CD4-positive, alpha-beta T cell treated with Interferon alpha-2 for 1 hour (primary cell): ENCODE results near the gene MAPK10.
"Not testable (repeated sequence)": the region's sequence is repeated elsewhere in the genome, so short reads cannot be mapped to it uniquely, and the experiment has no call there.

Source experiments
- DNase-seq, 2 donors: peaks; one replicate each; pipeline ENCODE4 v3.0.0-alpha.2; 2020 to 2022

Gene MAPK10

DNA sequence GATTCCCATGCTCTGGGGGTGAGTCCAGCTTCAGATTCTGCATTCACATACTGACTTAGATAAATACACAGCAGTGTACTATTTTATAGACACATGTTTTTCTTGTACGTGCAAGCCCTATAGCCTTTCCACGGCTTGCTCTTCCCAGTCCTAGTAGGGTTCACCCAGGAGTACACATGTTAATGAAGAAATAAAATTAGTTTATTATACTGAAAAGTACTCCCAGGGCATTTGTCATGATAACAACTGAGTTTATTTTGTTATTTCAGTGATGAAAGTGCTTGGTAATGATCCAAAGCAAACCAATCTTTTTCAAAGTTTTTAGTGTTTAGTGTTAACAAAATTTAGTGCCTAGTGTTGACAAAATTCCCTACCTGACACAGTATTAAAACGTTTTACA, 21.3 kb downstream of the MAPK10 start:
- DNase-seq, result no peak

DNA sequence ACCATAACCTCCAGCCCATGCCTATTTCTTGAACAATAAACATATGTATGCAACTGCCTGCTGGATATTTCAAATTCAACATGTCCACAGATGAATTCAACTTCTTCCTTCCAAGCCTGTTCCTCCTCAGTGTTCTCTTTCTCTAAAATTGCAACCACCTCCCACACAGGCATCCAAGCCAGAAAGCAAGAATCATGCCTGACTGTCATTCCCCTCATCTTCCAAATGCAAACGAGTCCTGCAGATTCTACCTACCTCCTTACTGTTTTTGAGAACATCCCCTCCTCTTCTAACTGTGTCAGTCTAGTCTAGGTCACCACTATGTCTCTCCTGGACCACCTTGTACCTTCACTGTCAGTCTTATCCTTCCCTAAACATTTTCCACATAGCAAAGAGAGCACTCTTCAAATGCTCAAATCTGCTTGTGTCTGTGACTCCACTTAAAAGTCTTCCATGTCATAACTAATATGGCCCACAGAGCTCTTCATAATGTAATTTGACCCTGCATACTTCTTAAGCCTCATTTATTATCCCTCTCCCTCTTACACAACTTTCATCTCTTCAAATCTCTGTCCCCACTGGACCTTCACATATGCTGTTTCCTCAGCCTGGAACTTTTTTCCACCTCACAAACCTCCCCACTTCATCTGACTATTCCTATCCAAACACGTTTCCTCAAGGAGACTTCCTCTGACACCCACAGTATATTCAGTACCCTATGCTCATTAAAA, 25.7 kb downstream of the MAPK10 start:
- DNase-seq, result no peak

DNA sequence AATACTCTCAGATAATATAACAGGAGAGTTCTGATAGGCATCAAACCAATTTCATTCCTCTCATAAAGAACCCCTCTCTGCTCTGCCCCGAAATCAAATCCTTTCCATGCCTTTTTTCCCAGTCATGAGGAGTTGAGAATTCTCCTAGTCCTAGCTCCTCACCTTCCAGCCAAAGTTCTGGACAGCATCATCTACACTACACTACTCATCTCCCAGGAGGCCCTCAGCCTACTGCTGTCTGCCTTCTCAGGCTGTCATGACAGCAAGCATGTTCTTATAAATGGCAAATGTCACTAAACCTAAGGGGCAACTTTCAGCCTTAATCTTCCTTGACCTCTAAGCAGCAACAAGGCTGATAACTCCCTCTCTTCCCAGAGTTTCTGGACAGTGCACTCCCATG, 26.6 kb downstream of the MAPK10 start:
- DNase-seq, result no peak

DNA sequence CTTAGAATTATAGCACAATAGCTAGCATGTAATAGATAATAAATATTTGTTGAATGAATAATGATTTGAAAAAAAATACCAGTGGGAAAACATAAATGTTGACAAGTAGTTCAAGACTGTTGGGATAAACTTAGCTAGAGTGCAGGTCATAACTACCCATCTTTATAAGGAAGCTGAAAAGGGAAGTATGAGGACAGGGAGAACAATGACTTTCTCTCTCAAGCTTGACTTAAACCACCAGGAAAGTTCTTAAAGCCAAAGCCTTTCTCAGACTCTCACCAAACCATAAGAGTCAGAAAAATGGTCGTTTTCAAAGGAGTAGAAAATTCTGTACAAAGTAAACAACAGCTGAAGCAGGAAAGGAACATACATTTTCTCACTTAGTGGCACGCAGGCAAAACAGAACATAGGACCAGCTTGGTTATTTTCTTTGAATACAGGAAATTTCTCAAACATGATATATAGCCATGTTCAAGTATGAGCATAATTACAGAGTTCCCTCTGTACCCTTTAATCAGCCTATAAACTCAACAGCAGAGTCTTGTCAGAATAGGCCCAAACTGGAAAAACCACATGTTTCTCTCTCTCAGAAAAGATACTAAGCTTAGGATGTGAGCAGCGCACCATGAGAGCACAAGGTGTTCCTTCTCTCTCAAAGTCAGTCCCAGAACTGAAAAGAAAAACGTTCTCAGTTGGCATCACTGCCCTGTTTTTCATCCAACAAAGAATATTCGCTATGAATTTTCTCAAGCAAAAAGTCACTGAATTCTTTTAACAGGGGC, 28.7 kb downstream of the MAPK10 start:
- DNase-seq, result no peak

DNA sequence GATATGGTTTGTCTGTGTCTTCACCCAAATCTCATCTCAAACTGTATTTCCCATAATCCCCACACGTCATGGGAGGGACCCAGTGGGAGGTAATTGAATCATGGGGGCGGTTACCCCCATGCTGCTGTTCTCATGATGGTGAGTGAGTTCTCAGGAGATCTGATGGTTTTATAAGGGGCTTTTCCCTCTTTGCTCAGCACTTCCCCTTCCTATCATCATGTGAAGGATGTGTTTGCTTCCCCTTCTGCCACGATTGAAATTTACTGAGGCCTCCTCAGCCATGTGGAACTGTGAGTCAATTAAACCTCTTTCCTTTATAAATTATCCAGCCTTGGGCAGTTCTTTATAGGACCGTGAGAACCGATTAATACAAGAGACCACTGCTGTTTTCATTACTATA, 29.4 kb downstream of the MAPK10 start:
- DNase-seq, result not testable (repeated sequence)

DNA sequence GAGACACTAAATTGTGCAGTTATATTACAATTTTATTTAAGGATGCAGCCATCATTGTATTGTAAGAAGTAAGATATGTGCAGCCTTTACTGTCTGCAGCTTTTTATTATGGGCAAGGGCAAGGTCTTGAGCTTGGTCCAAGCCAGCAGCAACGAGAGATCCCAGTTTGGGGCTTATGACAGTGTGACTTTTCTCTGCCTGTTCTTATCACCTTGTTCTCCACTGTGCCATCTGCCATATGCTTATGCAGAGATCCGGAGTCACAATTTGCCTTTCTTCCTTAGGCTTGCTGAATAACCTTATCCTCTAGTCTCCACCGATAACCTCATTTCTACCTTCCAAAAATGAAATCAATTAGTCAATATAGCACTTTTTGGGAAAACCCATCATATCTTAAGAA, 30.4 kb downstream of the MAPK10 start:
- no peak for DNase-seq

DNA sequence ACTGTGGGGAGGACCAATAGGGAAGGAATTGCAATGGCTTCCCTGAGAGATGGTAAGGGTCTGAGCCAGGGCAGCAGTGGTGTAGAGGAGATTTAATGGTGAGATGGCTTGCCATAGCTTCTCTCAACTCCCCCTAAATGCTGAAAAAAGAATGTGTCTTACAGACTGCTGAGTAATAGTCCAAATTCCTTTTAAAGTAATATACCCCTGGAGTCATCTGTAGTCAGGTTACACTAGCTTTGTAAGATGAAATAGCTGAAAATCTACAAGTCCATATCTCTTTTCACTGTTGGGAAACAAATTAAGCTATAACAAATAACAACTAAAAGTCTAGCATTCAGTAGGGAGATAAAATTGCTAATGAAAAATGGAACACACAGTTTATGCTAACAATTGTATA, 33.5 kb downstream of the MAPK10 start:
- no peak for DNase-seq

DNA sequence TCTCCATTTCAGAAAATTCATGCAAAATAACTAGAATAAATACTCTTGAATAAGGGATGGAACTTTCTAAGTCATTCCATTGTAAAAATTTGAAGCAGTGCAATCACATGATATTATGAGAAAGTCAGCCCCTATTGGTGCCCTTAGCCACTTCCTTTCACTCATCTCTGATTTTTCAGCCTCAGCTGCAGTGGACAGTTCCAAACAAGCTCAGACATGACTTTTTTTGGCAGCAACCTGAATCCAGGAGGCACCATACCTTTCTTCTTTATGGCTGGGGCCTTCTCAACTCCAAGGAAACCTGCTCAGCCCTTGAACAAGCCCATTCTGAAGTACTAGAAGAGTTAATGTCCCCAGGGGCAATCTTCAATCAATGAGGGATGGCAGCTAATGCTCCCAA, 40.5 kb downstream of the MAPK10 start:
- no peak for DNase-seq

DNA sequence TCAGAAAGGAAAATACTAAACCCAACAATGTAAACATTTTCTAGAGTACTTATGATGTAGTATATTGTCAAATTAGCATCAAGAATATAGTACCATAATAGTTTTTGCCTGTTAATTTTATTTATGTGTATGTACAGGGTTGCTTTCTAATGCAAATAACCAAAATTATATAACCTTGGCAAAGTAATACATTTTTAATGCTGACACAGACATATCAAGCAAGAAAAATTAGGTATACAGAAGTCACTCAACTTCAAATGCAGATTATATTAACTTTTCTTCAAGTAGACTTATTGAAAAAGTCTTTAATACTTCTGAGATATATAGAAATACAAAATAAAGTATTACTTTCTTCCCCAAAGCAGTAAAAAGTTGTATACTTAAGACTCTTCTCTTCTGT, 44.3 kb downstream of the MAPK10 start:
- no peak for DNase-seq

DNA sequence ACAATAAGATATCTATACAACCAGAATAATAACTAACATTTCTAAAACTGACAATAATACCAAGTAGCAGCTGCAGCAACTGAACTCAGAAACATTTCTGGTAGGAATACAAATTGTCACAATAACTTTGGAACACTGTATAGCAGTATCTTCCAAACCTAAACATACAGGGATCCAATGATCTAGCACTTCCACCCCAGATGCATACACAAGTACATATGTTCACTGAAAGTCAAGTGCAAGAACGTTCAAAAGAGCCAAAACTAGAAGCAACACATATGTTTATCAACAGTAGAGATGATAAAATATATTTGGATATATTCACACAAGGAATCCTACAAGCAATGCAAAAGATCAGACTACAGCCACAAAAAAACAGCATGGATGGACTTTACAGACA, 46.2 kb downstream of the MAPK10 start:
- DNase-seq, result no peak

DNA sequence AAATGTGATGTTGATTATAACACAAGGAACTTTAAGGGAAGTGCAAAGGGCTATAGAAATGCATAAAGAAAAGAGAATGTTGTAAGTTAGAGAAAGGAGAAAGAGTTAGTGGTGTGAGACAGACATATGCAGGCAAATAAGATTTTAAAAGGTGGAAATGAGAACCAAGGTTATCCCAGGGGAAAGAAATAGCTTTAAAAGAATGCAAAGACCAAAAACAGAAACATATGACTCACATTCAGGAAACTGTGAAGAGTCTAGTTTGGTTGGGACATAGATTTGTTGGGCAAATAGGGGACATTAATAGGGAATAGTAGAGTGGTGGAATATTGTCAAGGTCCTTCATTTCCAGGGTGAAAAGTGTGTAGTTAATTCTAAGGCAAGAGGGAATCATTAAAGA, 52.4 kb downstream of the MAPK10 start:
- no peak for DNase-seq

DNA sequence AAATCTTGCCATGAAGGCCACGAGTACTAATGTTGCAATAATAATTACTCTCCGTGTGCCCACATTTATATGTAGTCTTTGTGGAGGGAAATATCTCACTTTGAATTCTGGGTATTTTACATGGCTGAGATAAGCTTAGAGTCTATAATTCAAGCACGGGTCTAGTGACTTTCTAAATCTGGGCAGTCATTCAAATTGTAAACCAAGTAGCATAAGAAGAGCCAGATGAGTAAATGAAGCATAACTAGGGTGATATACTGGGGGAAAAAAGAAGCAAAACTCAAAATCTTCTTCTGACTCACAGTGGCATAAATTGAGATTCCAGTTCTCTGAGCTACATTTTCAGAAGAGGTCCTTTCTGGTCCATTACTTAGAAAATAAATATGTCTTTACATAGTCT, 53.0 kb downstream of the MAPK10 start:
- DNase-seq, result no peak

DNA sequence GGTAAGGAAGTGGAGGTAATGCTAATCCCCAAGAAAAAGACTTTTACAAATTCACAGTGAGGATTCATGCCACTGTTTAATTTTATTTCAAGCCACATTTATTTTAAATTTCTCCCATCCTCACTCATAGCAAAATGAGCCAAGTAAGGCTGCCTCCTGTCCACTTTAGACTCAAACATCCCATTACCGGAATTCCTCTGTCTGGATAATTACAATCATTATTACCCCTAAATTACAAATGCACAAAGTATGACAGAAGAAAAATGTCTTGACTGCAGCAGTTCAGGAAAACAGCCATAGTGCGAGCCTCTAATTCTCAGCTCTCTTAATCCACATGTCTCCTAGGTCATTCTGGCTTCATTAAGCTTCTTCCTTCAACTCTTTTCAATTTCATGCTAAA, 57.0 kb downstream of the MAPK10 start:
- no peak for DNase-seq

DNA sequence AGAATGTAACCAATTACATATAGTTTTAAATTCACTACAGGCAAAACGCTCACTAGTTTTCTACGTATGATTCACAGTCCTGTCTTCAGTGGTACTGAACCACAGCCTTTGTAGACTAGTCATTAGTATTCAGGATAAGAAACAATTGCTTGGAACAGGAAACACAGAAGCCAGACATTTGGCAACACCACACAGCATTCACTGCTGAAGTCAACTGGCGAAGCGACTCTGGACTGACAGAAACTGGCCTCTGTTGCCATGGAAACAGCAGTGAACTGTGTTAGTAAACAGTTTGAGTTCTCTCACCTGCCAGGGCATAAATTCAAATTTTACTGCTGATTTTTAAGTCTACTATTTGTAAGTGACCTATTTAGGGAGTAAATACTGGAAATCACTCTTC, 57.6 kb downstream of the MAPK10 start:
- no peak for DNase-seq

DNA sequence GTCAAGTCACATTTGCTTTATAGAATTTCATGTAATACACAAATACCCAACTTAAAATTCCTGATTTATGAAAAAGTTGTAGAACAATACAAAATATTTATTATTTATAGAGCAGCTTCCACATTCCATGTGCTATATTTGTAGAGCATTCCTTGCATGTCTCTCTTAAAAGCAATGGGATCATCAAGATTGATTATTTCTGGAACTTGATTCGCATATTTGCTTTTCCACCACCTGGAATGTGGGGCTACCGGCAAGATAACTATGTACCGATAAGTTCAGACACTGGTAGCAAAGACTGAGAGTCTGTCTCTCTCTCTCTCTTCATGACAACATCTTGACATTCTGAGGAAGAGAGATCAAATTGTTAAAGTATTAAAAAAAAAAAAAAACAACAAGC, 59.3 kb downstream of the MAPK10 start:
- no peak for DNase-seq

DNA sequence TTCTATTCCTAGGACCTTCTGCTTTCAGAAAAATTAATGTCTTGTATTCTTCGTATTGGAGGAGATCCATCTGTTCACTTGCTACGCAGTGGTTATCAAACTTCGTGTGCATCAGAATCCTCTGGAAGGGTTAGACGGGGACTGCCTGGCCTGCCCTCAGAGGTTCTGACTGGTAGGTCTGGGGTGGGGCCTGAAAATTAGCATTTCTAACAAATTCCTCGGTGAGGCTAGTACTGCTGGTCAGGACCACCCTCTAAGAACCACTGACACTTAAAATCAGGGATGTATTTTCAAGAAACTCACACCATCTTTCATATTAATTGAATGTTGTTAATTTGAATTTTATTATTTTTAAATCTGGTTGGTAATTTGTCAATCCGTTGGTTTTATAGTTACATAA, 63.0 kb downstream of the MAPK10 start:
- no peak for DNase-seq

DNA sequence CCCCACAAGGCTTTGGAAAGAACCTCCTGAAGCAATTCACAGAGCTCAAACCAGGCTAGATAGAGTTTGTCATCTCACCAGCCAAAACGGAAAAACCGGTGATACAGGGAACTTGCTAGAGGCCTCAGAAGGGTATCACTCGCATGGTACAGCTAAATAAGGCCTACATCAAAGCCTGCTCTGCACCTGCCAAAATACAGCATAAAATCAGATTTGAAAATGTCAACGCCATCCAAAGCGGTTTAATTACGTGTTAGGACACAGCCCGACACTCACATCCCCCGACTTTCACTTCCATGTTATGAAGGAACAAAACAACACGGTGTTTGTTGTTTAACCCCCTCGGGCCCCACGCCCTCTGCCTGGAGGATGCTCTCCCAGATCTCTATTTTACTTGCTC, 65.0 kb downstream of the MAPK10 start:
- no peak for DNase-seq

DNA sequence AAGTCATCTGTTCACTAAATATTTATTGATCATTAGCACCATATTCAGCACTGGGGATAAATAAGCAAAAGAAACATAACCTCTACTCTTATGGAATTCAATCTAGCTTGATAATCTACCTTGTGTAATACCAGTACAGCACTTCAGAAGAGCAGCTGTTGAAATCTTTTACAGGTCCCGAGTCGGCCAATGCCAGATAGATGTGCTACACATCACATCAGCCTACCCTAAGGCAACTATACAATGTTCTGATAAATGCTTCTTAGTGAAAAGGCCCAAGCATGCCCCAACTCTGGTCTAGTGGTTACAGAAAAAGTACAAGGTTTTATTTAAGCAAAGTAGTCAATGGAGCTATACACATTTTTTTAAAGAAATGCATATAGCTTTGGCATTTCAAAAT, 68.7 kb downstream of the MAPK10 start:
- no peak for DNase-seq

DNA sequence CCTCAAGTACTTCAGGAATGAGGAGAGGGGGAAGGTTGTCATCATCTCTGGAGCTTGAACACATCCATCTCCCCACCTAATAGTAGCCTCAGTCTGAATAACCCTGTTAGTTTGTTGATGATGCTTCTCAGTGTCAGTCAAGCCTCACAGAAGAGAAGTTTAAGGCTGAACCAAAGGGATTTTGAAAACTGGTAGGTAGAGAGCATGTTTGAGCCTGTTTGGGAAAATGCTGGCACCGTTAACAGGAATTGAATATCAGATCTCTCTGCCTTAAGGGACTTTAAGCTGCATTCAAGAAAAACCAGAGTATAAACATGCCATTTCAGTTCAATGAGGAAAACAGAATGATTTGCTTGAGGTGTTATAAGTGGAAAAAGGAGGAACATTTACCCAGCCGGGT, 73.1 kb downstream of the MAPK10 start:
- no peak for DNase-seq

DNA sequence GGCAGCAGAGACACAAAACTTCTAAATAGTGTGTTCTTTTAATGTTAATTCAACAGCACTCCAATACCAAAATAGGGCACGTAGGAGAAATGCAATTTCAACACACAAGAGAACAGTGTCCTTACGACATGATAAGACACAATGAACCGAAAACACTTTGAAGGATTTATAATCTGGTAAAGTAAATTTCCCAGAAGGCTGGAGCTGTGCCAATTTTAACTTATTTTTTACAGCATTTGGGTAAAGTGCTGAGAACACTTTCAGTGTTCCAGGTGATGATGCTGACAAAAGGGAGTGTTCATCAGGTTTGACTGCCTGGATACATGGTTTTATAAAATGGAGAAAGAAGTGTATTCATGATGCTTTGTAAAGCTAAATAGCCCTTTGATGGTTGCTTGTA, 76.5 kb downstream of the MAPK10 start:
- no peak for DNase-seq

DNA sequence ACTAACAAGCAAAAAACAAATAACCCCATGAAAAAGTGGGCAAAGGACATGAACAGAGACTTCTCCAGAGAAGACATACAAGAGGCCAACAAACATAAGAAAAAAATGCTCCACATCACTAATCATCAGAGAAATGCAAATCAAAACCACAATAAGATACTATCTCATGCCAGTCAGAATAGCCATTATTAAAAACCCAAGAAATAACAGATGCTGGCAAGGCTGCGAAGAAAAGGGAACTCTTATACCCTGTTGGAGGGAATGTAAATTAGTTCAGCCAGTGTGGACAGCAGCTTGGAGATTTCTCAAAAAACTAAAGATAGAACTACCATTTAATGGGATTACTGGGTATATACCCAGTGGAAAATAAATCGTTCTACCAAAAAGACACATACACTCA, 79.6 kb downstream of the MAPK10 start:
- no peak for DNase-seq

DNA sequence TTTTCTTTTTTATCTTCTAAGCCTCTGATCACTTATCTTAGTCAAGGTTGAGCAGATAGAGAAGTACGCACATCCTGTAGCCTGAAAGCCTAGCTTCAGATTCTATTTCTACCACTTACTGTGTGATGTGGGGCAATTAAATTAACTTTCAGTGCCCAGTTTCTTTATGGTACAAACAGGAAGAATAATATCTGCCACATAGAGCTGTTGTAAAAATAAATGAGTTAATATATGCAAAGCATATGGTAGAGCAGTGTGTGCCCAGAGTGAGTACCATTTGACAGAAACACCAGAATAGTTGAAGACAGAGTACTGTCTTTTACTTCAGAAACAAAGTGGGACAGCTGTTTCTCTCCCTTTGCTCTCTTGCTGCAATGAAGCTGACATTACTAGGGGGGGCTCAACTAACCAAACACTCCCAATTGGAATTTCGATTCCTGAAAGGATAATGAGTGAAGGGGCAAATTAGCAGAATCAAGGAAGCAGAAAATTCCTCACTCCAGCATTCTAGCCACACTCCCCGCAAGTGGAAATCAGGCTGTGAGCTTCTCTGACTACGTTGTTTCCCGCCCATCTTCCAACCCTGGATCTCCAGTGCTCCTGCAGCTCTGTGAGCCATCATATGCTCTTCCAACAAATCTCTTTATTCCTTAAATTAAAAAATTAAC, 80.4 kb downstream of the MAPK10 start:
- no peak for DNase-seq

DNA sequence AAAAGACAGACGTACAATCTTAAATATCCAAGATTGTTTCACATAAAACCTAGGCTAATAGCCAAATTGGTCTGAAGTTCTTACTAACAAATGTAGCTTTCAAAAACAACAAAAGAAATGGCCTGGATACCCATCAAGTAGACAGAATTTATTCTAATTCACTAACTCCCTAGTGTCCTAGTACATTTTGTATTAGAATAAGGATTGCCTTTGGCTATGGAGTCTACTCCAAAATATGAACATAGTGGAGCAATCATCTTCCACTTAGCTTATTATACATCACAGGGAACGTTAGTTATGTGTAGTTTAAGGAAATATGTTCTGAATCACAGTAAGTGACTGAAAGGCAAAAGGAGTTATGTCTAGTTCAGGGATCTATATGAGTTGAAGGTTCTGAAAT, 81.7 kb downstream of the MAPK10 start:
- no peak for DNase-seq

DNA sequence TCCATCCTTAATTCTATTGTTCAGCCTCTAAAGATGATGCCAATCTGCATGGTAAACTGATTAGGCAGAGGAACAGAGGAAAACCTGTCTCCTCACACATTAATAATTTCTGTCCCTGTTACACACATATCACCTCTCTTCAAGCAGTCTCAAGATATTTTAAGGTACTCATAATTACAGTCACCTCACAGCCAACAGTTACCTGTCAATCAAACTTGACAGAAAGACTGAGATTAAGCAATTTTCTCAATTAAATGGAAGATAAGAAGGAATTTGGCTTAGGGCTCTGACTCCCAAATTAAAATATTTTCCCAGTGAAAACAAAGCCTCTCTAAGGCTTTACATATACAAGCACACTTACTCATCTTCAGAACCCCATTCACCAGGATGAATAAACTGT, 85.2 kb downstream of the MAPK10 start:
- DNase-seq, result no peak
